ENCODE measurements around the gene CAMTA1.

CAMTA1 gene

DNA sequence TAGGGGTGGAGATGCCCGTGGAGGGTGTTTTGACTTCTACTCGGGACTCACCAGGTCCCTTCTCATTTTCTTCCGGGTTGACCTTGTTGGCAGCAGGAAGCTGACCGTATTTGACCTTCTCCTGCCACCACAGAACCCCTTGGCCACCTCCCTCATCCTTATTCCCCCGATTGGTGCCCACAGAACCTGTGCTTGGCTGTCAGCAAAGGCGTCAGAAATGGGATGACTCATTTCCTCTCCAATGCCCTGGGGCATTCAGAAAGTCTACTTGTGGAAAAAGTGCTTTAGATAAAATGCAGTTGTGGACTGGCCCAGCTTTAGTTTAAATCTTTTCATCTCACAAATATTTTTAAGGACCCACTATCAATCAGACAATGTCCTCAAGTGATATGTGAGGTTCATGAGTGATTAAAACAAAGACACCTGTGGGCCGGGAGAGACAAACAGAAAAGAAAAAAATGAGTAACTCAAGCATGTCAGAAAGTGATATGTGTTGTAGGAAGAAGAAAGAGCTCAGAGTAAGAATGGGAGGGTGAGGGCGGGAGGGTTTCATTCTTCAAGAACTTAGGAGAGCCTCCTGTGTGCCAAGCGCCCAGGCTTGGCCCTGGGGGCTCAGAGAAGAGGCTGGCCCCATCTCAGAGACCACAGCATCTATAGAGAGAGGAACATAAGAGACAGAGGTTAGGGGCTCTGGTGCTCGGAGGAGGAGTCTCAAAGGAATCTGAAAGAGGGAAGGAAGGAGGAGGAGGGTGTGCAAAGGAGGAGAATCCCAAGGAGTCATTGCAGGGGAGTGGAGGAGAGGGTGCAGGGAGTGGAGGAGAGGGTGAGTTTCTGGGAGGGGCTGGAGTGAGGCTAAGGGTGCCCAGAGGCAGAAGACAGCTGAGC, 764.3 kb downstream of the CAMTA1 start:
- peak; percentile 74 for DNase-seq (ENCODE audit: low read depth)
- TF ChIP-seq, protein P1, sequence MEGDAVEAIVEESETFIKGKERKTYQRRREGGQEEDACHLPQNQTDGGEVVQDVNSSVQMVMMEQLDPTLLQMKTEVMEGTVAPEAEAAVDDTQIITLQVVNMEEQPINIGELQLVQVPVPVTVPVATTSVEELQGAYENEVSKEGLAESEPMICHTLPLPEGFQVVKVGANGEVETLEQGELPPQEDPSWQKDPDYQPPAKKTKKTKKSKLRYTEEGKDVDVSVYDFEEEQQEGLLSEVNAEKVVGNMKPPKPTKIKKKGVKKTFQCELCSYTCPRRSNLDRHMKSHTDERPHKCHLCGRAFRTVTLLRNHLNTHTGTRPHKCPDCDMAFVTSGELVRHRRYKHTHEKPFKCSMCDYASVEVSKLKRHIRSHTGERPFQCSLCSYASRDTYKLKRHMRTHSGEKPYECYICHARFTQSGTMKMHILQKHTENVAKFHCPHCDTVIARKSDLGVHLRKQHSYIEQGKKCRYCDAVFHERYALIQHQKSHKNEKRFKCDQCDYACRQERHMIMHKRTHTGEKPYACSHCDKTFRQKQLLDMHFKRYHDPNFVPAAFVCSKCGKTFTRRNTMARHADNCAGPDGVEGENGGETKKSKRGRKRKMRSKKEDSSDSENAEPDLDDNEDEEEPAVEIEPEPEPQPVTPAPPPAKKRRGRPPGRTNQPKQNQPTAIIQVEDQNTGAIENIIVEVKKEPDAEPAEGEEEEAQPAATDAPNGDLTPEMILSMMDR (conservative IDR thresholded peaks at IDR 0.05; ENCODE audit: low read length): no peak
- no peak overlapping the region for H3K4me3 ChIP-seq (ENCODE audit: low read length)

DNA sequence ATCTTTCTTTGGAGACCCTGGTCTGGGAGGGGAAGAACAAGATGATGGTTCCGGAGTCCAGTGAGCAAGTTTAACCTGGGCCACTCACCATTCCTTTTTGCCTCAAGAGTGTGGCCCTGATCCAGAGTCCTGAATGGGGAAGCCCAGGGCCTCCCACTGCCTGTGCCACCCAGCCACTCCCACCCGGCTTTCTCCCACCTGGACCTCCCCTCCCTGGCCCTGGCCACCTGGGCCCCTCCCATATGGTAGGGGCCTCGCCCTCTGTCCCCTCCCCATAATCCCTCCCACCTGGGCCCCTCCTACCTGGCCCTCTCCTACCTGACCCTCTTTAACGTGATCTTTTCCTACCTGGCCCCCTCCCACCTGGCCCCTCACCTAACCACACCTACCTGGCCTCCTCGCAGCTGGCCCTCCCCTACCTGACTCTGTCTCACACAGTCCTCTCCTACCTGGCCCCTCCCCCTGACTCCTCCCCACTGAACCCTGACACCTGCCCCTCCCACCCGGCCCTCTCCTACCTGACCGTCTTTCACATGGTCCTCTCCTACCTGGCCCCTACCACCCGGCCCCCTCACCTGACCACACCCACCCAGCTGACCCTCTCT, 765.1 kb downstream of the CAMTA1 start:
- TF ChIP-seq, protein P1 (conservative IDR thresholded peaks at IDR 0.05; ENCODE audit: low read length): no peak
- DNase-seq (ENCODE audit: low read depth): no peak
- no peak overlapping the region for H3K4me3 ChIP-seq (ENCODE audit: low read length)

DNA sequence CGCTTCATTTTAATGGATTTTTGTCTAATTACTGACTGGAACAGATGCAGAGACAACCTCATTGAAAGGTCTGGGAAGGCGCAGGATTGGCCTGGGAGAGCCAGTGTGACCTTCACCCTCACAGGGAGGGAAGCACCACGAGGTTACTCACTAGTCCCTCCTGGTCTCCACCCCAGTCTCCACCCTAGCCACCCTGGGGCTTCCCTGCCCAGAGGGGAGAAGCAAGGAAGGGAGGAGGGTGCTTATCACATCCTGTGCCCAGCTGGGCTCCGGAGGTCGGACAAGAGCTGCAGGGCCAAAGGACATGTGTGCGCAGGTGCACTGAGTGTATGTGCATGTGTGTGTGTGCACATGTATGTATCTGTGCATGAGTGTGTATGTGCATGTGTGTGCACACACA, 765.7 kb downstream of the CAMTA1 start:
- TF ChIP-seq, protein P1 (conservative IDR thresholded peaks at IDR 0.05; ENCODE audit: low read length): no peak
- H3K4me3 ChIP-seq (ENCODE audit: low read length): no peak overlapping the region
- no peak for DNase-seq (ENCODE audit: low read depth)

DNA sequence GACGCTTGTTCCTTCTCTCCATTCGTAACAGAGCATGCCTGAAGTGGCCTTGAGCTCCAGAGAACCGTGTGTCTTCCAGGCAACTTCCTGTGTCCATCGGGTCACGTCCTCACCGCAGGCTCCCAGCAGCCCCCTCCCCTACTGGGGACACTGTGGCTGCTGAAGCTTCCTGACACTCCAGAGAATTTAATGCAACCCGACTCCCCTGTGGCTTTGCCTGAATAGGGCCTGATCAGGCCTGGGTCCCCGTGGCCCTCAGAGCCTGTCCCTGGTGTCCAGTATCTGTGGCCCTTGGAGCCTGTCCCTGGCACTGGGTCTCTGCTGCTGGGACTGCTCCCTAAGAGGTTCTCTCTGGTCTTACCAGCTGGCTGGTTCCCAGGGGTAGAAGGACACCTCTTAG, 766.2 kb downstream of the CAMTA1 start:
- no peak overlapping the region for H3K4me3 ChIP-seq (ENCODE audit: low read length)

DNA sequence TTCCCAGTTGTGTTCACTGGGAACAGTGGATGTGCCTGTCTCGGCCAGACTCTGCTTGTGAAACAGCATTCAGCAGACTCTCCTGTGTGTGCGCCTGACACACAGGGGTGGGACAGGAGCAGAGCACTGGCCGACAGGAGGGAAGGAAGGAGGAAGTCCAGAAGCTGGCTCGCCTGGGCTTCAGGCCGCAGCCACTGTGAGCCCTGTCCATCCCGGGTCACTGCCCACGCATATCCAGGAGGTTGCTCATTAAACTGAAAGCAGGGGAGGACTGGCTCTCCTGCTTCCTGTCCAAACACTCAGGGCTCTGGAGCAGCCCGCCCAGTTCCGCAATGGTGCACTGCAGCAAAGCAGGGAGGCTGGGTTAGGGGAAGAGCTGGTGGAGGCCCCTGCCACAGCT, 767.1 kb downstream of the CAMTA1 start:
- TF ChIP-seq, protein P1 (conservative IDR thresholded peaks at IDR 0.05; ENCODE audit: low read length): no peak
- no peak overlapping the region for H3K4me3 ChIP-seq (ENCODE audit: low read length)
- DNase-seq (ENCODE audit: low read depth): no peak

More for the DNA sequence above, 766.2 kb downstream of the CAMTA1 start:
- DNase-seq (ENCODE audit: low read depth): no peak
- TF ChIP-seq, protein P1 (conservative IDR thresholded peaks at IDR 0.05; ENCODE audit: low read length): no peak

DNA sequence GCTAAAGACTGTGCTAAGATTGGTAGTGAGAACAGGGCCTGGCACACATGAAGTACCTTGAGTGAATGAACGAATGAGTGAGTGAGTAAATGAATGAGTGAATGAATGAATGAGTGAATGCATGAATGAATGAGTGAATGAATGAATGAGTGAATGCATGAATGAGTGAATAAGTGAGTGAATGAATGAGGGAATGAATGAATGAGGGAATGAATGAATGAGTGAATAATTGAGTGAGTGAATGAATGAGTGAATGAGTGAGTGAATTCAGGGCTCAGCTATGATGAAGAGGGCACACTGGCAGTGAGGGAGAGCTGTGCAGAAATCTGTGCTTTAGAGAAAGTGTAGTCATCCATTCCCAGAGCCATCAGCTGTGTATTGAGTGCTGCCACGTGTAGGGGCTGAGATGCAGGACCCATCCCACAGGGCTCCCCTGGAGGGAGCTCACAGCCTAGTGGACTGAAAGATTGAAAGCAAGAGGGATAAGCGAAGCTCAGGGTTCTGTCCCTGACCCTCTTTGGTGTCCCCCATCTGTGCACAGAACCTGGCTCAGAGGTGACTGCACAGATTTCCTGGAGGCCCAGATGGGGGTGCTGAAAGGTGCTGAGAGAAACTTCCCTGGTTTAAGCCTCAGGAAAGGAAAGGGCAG, 767.9 kb downstream of the CAMTA1 start:
- TF ChIP-seq, protein P1 (conservative IDR thresholded peaks at IDR 0.05; ENCODE audit: low read length): no peak
- no peak overlapping the region for H3K4me3 ChIP-seq (ENCODE audit: low read length)
- DNase-seq (ENCODE audit: low read depth): no peak
